ENCODE data around the gene DNAJA4.

DNA sequence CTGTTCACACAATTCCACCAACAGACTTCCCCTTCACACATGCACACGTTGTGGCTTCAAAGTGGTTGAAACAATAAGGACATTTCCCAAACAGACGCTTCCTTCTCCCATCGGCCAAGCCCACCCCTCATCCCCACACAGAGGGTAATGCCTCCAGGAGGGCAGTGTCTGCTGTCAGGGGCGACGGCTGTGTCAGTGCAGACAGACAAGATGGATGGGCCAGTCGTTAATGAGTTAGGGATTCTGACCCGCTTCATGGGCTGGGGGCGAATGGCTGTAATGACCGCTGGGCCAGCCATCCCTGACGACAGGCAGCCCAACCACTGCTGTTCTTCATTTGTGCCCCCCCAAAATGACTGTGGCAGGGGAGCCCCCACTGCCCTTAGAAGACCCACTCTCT, 55.2 kb downstream of the DNAJA4 start:
- TF ChIP-seq POLR2A (IDR thresholded peaks at IDR 0.05; ENCODE audit: control extremely low read depth in 1 of 2, low read depth in 2 of 2, low read length in 2 of 2), result no peak
- no peak for TF ChIP-seq BRCA1 (IDR thresholded peaks at IDR 0.05; ENCODE audit: low read depth, low read length)
- TF ChIP-seq CREB1 (IDR thresholded peaks at IDR 0.05), result no peak
